AG04449 (cell line): Measurements from ENCODE around the gene TTC12.

Experiments used
- CTCF ChIA-PET: fragments of 350-600 bp; formaldehyde crosslinking; extraction: SDS; loops from one replicate; lab custom pipeline; 2021; ENCODE audit warnings: antibody characterized with exemption; lab: Yijun Ruan, JAX
- POLR2A ChIA-PET: fragments of 400-600, 350-600 bp; formaldehyde crosslinking; extraction: SDS; loops from one replicate; lab custom pipeline; 2020; ENCODE audit warnings: antibody characterized with exemption, inconsistent platforms; lab: Yijun Ruan, JAX
- DNase-seq: peaks from one replicate; pipeline ENCODE4 v3.0.0-alpha.2; 2010; ENCODE audit warnings: low read depth, low spot score
- H3K4me3 ChIP-seq: 2 replicates; pipeline ENCODE4 v1.5.1; 2011; ENCODE audit warnings: low read depth, mild to moderate bottlenecking, control low read depth, low read length
- TF ChIP-seq, protein P1 (sequence below): IDR thresholded peaks from one replicate; pipeline ENCODE4 v1.5.1; 2011; ENCODE audit warnings: mild to moderate bottlenecking, moderate library complexity, low read length, control low read depth, inconsistent platforms; ENCODE audit not compliant: insufficient read depth; ENCODE audit errors: missing control alignments

Gene TTC12

DNA sequence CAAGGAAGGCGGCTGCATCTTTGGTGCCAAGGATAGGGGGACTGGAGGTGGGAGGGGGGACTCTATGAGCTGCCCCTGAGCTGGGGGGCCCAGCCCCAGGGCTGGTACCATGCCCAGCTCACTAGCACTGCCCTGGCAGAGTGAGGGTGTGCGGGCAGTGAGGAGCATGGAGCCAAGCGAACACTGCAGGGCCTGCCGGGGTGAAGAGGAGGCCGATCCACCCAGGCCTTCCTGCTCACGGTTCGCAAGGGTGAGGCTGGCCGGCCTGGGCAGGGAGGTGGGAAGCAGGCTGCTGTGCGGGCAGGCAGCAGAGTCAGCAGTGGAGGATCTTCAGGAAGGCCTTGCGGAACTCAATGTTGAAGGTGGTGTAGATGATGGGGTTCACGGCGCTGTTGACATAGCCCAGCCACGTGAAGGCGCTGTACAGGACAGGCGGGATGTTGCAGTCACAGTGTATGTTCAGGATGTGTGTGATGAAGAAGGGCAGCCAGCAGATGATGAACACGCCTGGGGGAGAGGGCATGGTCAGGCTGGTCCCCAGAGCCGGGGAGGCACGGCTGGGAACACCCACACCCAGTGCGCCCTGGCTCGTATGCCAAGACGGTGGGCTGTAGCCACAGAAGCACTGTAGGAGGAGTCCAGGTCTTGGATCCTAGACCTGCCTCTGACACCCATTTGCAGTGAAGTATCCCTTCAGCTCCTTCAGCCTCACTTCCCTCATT lies 96.2 kb downstream of the TTC12 start:
- no peak for DNase-seq
- TF ChIP-seq, protein P1, sequence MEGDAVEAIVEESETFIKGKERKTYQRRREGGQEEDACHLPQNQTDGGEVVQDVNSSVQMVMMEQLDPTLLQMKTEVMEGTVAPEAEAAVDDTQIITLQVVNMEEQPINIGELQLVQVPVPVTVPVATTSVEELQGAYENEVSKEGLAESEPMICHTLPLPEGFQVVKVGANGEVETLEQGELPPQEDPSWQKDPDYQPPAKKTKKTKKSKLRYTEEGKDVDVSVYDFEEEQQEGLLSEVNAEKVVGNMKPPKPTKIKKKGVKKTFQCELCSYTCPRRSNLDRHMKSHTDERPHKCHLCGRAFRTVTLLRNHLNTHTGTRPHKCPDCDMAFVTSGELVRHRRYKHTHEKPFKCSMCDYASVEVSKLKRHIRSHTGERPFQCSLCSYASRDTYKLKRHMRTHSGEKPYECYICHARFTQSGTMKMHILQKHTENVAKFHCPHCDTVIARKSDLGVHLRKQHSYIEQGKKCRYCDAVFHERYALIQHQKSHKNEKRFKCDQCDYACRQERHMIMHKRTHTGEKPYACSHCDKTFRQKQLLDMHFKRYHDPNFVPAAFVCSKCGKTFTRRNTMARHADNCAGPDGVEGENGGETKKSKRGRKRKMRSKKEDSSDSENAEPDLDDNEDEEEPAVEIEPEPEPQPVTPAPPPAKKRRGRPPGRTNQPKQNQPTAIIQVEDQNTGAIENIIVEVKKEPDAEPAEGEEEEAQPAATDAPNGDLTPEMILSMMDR, result no peak
- CTCF ChIA-PET, result no interaction called here
- POLR2A ChIA-PET, result no interaction called here
- H3K4me3 ChIP-seq, result no peak overlapping the region

DNA sequence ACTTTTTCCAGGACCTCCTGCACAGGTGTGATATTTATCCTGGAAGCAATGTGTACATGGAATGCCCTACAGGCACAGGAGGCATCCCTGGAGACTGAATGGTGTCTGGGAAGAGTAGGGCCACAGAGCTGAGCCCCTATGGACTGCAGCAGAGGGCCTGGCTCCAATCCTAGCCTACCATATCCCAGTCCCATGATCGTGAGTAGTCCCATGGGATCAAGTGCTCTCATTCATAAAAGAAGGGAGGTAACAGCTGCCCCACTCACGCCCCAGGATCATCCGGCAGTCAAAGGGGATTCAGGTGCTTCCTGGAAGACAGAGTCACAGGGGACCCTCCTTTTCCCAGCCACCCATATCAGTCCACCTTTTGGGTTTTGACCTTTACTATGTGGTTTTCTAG lies 97.2 kb downstream of the TTC12 start:
- H3K4me3 ChIP-seq, result no peak overlapping the region
- ChIA-PET POLR2A (no interaction called here), CTCF (no interaction called here)
- no peak for DNase-seq
- TF ChIP-seq, protein P1, result no peak

DNA sequence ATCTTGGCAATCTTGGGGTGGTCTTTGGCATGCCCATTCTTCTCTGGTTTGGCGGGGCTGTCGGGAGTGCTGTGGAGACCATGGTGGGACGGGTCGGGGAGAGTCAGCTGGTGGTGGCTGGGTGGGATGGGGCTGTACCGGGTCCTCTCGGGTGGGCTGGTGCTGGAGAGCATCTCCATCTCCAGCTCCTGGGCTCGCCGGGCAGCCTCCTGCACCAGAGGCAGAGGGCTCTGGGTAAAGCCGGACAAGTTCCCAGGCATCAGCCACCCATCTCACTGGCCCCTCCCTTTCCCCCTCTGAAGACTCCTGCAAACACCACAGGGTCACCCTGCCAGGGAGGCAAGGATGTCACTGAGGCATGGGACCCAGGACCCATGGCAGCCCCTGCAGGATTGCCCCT lies 98.3 kb downstream of the TTC12 start:
- ChIA-PET POLR2A (no interaction called here), CTCF (no interaction called here)
- no peak overlapping the region for H3K4me3 ChIP-seq
- TF ChIP-seq, protein P1, result no peak
- DNase-seq, result no peak

DNA sequence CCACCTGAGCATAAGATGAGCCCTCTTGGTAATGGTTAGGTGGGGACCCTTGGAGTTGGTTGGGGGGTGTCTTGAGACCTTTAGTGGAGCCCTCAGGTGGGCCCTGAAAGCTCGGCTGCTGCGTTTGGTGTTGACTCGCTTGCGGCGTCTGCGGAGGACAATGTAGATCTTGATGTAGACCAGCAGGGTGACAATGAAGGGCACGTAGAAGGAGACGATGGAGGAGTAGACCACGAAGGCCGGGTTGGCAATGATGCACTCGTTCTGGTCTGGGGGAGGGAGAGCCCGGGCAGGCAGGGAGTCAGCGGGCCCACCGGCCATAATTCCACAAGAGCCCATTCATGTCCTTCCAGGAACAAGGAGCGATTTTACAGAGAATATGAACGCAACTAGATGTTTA lies 101.0 kb downstream of the TTC12 start:
- H3K4me3 ChIP-seq, result no peak overlapping the region
- CTCF ChIA-PET, result no interaction called here
- TF ChIP-seq, protein P1, result no peak
- no peak for DNase-seq
- POLR2A ChIA-PET, result no interaction called here
